Tibial nerve (tissue), 4 donors: ENCODE measurements around the gene NTNG1. TPM values are rescaled to one million over a fixed set of nuclear protein-coding genes. Genes with fewer than 3 reads are reported as not detected.

Source experiments
- DNase-seq, 2 donors: peaks; one replicate each; pipeline ENCODE4 v3.0.0-alpha.2; 2019; ENCODE audit warnings: low spot score in 2 of 2
- H3K27ac ChIP-seq, 4 donors: fragments of 200-600 bp; sonication (generic) in 3 of 4; one replicate each; pipeline ENCODE4 v1.5.1; 2017 to 2019; ENCODE audit warnings: mild to moderate bottlenecking in 1 of 4
- H3K27me3 ChIP-seq, 2 donors: fragments of 200-600 bp; sonication (generic) in 1 of 2; one replicate each; pipeline versions ENCODE4 v1.5.1 to v1.6.0; 2017 to 2019
- H3K36me3 ChIP-seq, 3 donors: fragments of 200-600 bp; sonication (generic); one replicate each; pipeline ENCODE4 v1.5.1; 2018 to 2019
- H3K4me1 ChIP-seq, 4 donors: fragments of 200-600 bp; sonication (generic) in 3 of 4; one replicate each; pipeline ENCODE4 v1.5.1; 2017 to 2019
- H3K4me3 ChIP-seq, 4 donors: fragments of 200-600 bp; sonication (generic) in 3 of 4; one replicate each; pipeline ENCODE4 v1.5.1; 2017 to 2019; ENCODE audit warnings: mild to moderate bottlenecking in 1 of 4, moderate library complexity in 1 of 4
- H3K9me3 ChIP-seq, 4 donors: fragments of 200-600 bp; sonication (generic) in 3 of 4; one replicate each; pipeline ENCODE4 v1.5.1; 2017 to 2019
- EP300 ChIP-seq, 2 donors: sonication (generic); formaldehyde crosslinking; IDR thresholded peaks; one replicate each; pipeline ENCODE4 v1.6.1; 2017; ENCODE audit warnings: antibody characterized with exemption in 2 of 2, mild to moderate bottlenecking in 1 of 2
- POLR2A ChIP-seq, 2 donors: fragments of 450-650 bp; IDR thresholded peaks; one replicate each; pipeline ENCODE4 v1.6.1; 2017; ENCODE audit warnings: antibody characterized with exemption in 2 of 2, mild to moderate bottlenecking in 2 of 2, moderate library complexity in 2 of 2
- WGBS, 2 donors: methylation state at CpG; one replicate each; pipeline ENCODE4 v1.1.5; 2018; 5-methylcytosine and 5-hydroxymethylcytosine counted together
- total RNA-seq, 4 donors: library from RNA; depleted of rRNA; stranded (reverse); fragments of >200 nt; gene quantifications; one replicate each; pipeline ENCODE4 v1.1.0, GENCODE V29; 2016
- TF ChIP-seq, protein P1 (sequence below), 5 experiments: fragments of 200-600 bp in 3 of 5; fragments of 450-650 bp in 2 of 5; sonication (generic) in 3 of 5; IDR thresholded peaks; one replicate each; pipeline ENCODE4 v1.5.1; 2016 to 2019; ENCODE audit warnings: antibody characterized with exemption in 5 of 5, mild to moderate bottlenecking in 3 of 5, moderate library complexity in 2 of 5

Gene NTNG1
- total RNA-seq, 4 donors from 2014 or later, result 1.4 to 6.6 (median 3.9) TPM

DNA sequence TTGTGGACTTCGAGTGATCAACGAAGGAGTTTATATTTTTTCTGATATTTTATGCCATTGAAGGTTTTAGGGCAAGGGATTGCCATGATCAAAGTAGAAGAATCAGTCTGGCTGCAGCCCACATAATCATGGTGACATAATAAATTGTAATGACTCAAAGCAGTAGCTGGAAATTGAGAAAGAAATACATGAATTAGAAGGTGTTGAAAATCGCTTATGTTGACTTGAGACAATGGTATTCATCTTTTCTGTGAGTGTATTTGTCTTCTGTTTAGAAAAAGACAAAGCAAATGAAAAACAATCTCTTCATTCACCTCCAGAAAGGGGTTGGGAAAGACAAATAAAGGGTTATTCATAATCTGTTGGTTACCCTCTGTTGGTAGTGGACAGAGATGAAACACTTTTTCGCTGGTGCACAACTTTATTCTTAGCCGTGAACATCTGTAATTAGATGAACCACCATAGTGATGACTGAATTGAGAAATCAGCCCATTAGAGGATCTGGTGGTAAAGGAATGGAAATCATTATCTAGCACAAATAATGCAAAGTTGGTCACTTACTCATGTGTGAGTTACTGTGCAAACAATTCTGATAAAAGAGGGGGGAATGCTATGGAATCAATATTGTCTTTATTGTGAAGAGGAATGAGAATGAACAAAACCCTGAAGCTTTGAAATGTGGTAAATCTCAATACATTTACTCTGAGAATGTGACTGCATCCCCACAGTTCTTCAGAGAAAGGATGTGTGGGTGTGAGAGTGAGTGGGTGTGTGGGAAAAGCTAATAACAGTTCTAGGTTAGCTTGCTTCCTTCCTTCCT lies 121.8 kb downstream of the NTNG1 start:
- 72 to 75% methylated on average over 5 of the region's 5 CpGs for WGBS, 2 donors

DNA sequence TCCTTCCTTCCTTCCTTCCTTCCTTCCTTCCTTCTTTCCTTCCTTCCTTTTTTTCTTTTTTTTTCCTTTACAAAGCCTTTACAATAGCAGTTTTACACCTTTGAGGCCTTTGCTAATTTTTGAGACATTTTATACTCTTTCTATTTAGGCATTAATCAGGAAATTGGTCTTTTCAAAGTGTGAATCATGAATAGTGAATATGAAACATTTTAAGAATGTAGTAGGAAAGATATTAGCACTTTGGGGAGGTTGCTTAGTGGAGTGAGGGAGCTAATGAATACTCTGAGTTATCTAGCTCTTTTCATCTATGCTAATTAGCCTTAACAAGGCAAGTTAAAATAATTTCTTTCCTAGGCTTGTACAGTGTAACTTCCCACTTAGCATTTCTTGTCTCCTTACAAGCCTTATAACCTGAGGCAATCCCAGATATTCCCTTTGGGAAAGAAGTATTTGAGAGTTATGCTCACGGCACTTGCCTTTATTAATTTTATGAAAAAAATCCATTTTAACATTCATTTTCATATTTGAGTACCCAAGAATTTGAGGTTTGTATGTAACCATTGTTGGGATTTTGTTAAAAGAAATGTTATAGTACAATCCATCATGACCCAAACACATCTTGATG lies 122.6 kb downstream of the NTNG1 start:
- Histone ChIP-seq H3K36me3 (no peaks in the 10 kb centered on the region), H3K9me3 (no peaks in the 10 kb centered on the region), H3K27me3 (no peaks in the 10 kb centered on the region), H3K27ac (no peak overlapping the region), H3K4me1 (no peaks in the 10 kb centered on the region), H3K4me3 (no peak overlapping the region)
- TF ChIP-seq, protein P1, sequence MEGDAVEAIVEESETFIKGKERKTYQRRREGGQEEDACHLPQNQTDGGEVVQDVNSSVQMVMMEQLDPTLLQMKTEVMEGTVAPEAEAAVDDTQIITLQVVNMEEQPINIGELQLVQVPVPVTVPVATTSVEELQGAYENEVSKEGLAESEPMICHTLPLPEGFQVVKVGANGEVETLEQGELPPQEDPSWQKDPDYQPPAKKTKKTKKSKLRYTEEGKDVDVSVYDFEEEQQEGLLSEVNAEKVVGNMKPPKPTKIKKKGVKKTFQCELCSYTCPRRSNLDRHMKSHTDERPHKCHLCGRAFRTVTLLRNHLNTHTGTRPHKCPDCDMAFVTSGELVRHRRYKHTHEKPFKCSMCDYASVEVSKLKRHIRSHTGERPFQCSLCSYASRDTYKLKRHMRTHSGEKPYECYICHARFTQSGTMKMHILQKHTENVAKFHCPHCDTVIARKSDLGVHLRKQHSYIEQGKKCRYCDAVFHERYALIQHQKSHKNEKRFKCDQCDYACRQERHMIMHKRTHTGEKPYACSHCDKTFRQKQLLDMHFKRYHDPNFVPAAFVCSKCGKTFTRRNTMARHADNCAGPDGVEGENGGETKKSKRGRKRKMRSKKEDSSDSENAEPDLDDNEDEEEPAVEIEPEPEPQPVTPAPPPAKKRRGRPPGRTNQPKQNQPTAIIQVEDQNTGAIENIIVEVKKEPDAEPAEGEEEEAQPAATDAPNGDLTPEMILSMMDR (IDR thresholded peaks at IDR 0.05), result no peak
- TF ChIP-seq POLR2A (IDR thresholded peaks at IDR 0.05) (no peak), EP300 (IDR thresholded peaks at IDR 0.05) (no peak)
- 64 to 67% methylated on average over 1 of the region's 1 CpG for WGBS, 2 donors
- no peak for DNase-seq

More for the DNA sequence above, 121.8 kb downstream of the NTNG1 start:
- no peaks in the 10 kb centered on the region for H3K36me3 ChIP-seq
- no peaks in the 10 kb centered on the region for H3K27me3 ChIP-seq
- H3K4me1 ChIP-seq, result no peaks in the 10 kb centered on the region
- TF ChIP-seq, protein P1 (IDR thresholded peaks at IDR 0.05), result no peak
- TF ChIP-seq POLR2A (IDR thresholded peaks at IDR 0.05) (no peak), EP300 (IDR thresholded peaks at IDR 0.05) (no peak)
- DNase-seq, result no peak
- no peaks in the 10 kb centered on the region for H3K9me3 ChIP-seq
- H3K4me3 ChIP-seq, result no peak overlapping the region
- H3K27ac ChIP-seq, result no peak overlapping the region

DNA sequence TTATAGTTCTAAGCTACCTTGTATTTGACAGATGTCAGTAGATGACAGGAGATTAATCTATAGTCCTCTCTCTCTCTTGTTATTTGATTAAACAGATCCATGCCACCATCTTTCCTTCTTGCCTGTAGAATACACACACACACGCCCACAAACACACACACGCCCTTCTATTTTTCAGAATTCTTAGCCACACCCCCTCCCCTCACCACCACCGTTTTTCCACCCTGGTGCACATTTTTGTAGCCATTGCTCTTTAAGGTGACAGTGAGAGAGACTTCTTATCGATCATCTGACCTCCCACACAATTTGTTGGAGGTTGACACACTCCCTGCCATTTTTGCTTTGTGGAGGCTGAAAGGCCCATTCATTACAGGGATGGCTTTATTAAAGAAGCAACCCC lies 123.2 kb downstream of the NTNG1 start:
- no peaks in the 10 kb centered on the region for H3K27me3 ChIP-seq
- no peaks in the 10 kb centered on the region for H3K4me1 ChIP-seq
- H3K9me3 ChIP-seq, result no peaks in the 10 kb centered on the region
- H3K27ac ChIP-seq, result no peak overlapping the region
- H3K36me3 ChIP-seq, result no peaks in the 10 kb centered on the region
- no peak for DNase-seq
- H3K4me3 ChIP-seq, result no peak overlapping the region
- TF ChIP-seq POLR2A (IDR thresholded peaks at IDR 0.05) (no peak), EP300 (IDR thresholded peaks at IDR 0.05) (no peak)
- TF ChIP-seq, protein P1 (IDR thresholded peaks at IDR 0.05), result no peak
- 67 to 70% methylated on average over 4 of the region's 4 CpGs for WGBS, 2 donors

DNA sequence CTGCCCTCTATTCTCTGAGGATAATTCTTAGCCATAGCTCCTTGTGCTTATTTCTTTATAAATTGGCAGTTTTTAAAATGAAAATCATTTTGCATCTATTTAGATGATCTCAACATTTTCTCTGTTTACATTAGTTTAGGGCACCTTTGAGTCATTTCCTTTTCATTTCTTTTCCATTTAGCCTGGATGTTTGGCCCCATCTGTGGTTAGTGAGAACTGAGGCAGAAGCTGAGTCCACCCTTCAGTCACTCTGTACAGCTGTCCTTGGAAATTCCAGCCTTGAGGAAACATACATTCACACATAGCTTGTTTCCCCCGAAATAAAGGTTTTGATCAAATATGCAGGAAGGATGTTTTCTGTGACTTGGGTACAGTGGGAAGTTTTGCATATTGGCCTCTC lies 123.7 kb downstream of the NTNG1 start:
- whole genome bisulfite sequencing, 2 donors, result 74 to 97% methylated on average over 1 of the region's 1 CpG

DNA sequence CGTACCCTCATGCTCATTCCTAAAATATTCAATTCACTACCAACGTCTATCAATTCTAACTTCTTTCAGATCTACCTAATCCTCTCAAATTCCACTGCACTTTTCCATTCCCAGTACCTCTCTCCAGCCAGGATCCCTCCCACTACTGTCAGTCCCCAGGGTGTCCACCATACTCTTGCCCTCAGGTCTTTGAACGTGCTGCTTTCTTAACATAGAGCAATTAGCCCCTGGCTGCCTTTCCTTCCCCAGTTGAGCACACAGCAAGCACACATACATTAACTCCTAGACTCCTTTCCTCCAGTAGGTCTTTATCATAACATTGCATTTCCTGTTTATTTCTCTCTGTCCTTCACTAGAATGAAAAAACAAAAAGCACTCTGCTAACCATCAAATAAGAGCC lies 126.7 kb downstream of the NTNG1 start:
- 56 to 62% methylated on average over 3 of the region's 3 CpGs for WGBS, 2 donors
- no peak for TF ChIP-seq POLR2A (IDR thresholded peaks at IDR 0.05)
- TF ChIP-seq EP300 (IDR thresholded peaks at IDR 0.05), result no peak
- TF ChIP-seq, protein P1 (IDR thresholded peaks at IDR 0.05), result no peak
- H3K27me3 ChIP-seq, result no peaks in the 10 kb centered on the region

More for the DNA sequence above, 123.7 kb downstream of the NTNG1 start:
- no peaks in the 10 kb centered on the region for H3K27me3 ChIP-seq
- H3K9me3 ChIP-seq, result no peaks in the 10 kb centered on the region
- TF ChIP-seq, protein P1 (IDR thresholded peaks at IDR 0.05), result no peak
- no peak overlapping the region for H3K27ac ChIP-seq
- no peaks in the 10 kb centered on the region for H3K4me1 ChIP-seq
- H3K36me3 ChIP-seq, result no peaks in the 10 kb centered on the region
- no peak for DNase-seq
- H3K4me3 ChIP-seq, result no peak overlapping the region

More for the DNA sequence above, 126.7 kb downstream of the NTNG1 start:
- no peak for DNase-seq
- Histone ChIP-seq H3K4me3 (no peak overlapping the region), H3K27ac (no peak overlapping the region), H3K4me1 (no peaks in the 10 kb centered on the region), H3K36me3 (no peaks in the 10 kb centered on the region), H3K9me3 (no peaks in the 10 kb centered on the region)
